ENCODE results near the gene RNF144A. TPM values are rescaled to one million over a fixed set of nuclear protein-coding genes. Genes with fewer than 3 reads are reported as not detected.

Gene RNF144A
- total and polyA plus RNA-seq, 2 donors (not counting 3 experiments of a cell fraction or from before 2014, with no cell fraction given), result 9.7 to 28.8 TPM

DNA sequence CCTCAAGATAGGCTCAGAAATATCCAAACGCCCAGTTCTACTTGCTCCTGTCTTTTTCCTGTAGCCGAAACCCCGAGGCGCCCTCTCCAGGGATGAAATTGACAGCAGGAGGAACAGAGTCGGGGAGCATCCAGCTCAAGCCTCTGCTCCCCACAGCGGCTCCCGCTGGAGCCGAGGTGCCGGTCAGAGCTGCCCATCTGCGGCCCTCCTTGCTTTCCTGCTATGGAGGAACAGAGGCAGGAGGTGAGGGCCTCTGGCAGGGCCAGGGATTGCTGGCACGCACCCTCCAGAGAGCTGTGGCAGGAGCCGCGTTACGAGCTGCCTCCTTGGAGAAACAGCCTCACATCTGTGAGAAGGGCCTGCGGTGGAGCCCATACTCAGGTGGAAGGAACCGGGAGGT lies 172.1 kb downstream of the RNF144A start:
- Histone ChIP-seq H3K27ac (ENCODE audit: insufficient read depth, low read depth, low read length) (no peak overlapping the region), H3K27me3 (ENCODE audit: control insufficient read depth in 2 of 2, insufficient read depth in 2 of 2, low read length in 2 of 2) (peaks cover 0 to 2% of the 10 kb centered on the region in 2 experiments), H3K9me3 (replicated peaks; ENCODE audit: control insufficient read depth, insufficient read depth, low read length) (no peaks in the 10 kb centered on the region), H3K36me3 (ENCODE audit: control insufficient read depth in 2 of 2, extremely low read depth in 1 of 2, insufficient read depth in 2 of 2, low read length in 2 of 2) (no peaks in the 10 kb centered on the region), H3K9me1 (replicated peaks; ENCODE audit: control insufficient read depth, extremely low read depth, insufficient read depth, low read length) (no peaks in the 10 kb centered on the region), H4K20me1 (replicated peaks; ENCODE audit: control insufficient read depth, extremely low read depth, insufficient read depth, low read length) (no peaks in the 10 kb centered on the region), H3K4me1 (ENCODE audit: control insufficient read depth, extremely low read depth, insufficient read depth, low read length) (no peaks in the 10 kb centered on the region), H3K79me2 (ENCODE audit: control insufficient read depth, insufficient read depth, low read length) (no peaks in the 10 kb centered on the region), H3K4me2 (ENCODE audit: insufficient read depth, low read length) (no peak overlapping the region), H2AFZ (ENCODE audit: low read depth, low read length) (no peak overlapping the region), H3K4me3 (replicated peaks in 1 of 3; ENCODE audit: insufficient read depth in 1 of 3, low read depth in 1 of 3, low read length in 3 of 3) (no peak overlapping the region), H3K9ac (replicated peaks; ENCODE audit: extremely low read depth, insufficient read depth, low read length) (no peak overlapping the region)
- dilution Hi-C loops (cut with MboI; ENCODE audit: extremely low pct_ligation_motif_present, low sequenced_read_pairs) (no loop called here), intact Hi-C loops (cut with micrococcal nuclease) (no loop called here)
- FAIRE-seq, result no peak
- ChIA-PET POLR2A (no interaction called here), CTCF (no interaction called here)
- DNase-seq (ENCODE audit: low read depth, low spot score), result no peak
- TF ChIP-seq POLR2A (IDR thresholded peaks at IDR 0.05; ENCODE audit: low read depth, low read length), result no peak
- TF ChIP-seq, protein P1, sequence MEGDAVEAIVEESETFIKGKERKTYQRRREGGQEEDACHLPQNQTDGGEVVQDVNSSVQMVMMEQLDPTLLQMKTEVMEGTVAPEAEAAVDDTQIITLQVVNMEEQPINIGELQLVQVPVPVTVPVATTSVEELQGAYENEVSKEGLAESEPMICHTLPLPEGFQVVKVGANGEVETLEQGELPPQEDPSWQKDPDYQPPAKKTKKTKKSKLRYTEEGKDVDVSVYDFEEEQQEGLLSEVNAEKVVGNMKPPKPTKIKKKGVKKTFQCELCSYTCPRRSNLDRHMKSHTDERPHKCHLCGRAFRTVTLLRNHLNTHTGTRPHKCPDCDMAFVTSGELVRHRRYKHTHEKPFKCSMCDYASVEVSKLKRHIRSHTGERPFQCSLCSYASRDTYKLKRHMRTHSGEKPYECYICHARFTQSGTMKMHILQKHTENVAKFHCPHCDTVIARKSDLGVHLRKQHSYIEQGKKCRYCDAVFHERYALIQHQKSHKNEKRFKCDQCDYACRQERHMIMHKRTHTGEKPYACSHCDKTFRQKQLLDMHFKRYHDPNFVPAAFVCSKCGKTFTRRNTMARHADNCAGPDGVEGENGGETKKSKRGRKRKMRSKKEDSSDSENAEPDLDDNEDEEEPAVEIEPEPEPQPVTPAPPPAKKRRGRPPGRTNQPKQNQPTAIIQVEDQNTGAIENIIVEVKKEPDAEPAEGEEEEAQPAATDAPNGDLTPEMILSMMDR (IDR thresholded peaks at IDR 0.05; ENCODE audit: extremely low read depth in 1 of 2, insufficient read depth in 1 of 2, low read depth in 1 of 2, low read length in 2 of 2), result no peak
- TF ChIP-seq FOS (IDR thresholded peaks at IDR 0.05; ENCODE audit: borderline replicate concordance, insufficient read depth, low read length), result no peak
- TF ChIP-seq GATA2 (IDR thresholded peaks at IDR 0.05; ENCODE audit: insufficient read depth, insufficient read length, low read depth, low read length), result no peak
- BruUV-seq (replicated peaks), result no TSS peak

DNA sequence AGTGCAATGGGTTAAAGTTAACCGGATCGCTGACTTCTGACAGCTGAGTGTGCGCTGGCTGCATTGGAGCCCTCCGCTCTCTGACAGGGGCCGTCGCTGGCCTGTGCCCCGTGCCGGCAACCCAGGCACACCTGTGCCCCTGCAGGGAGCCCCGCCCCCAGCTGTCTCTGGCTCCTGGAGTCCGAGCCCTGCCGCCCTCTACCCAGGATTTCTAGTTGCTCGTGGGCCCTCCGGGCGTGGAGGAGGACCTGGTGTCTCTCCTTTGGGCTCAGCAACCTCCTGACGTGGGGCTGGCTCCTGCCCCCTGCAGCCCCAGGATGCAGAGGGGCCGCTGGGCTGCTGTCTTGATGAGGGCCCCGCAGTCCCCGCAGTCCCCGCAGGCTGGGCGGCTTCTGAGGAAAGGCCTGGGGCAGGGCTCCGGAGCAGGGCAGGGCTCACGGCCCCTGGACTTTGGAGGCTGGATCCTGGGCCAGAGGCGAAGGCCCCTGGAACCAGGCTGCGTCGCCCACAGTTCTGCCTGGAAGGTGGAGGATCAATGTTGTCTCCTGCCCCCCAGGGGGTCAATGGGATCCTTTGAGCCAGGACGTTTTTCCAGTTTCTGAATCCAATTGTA lies 172.8 kb downstream of the RNF144A start:
- H3K9me3 ChIP-seq (replicated peaks; ENCODE audit: control insufficient read depth, insufficient read depth, low read length), result no peaks in the 10 kb centered on the region
- TF ChIP-seq MYC (IDR thresholded peaks at IDR 0.05; ENCODE audit: low read depth, low read length), result no peak
- TF ChIP-seq, protein P2, sequence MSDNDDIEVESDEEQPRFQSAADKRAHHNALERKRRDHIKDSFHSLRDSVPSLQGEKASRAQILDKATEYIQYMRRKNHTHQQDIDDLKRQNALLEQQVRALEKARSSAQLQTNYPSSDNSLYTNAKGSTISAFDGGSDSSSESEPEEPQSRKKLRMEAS (IDR thresholded peaks at IDR 0.05; ENCODE audit: insufficient read depth, insufficient read length), result no peak
- intact Hi-C loops (cut with micrococcal nuclease) (no loop called here), dilution Hi-C loops (cut with MboI; ENCODE audit: extremely low pct_ligation_motif_present, low sequenced_read_pairs) (no loop called here)
- H2AFZ ChIP-seq (ENCODE audit: low read depth, low read length), result no peak overlapping the region
- no peaks in the 10 kb centered on the region for H3K79me2 ChIP-seq (ENCODE audit: control insufficient read depth, insufficient read depth, low read length)
- H3K9ac ChIP-seq (replicated peaks; ENCODE audit: extremely low read depth, insufficient read depth, low read length), result no peak overlapping the region
- BruUV-seq (replicated peaks), result no TSS peak
- H4K20me1 ChIP-seq (replicated peaks; ENCODE audit: control insufficient read depth, extremely low read depth, insufficient read depth, low read length), result no peaks in the 10 kb centered on the region
- no peaks in the 10 kb centered on the region for H3K9me1 ChIP-seq (replicated peaks; ENCODE audit: control insufficient read depth, extremely low read depth, insufficient read depth, low read length)
- H3K36me3 ChIP-seq (ENCODE audit: control insufficient read depth in 2 of 2, extremely low read depth in 1 of 2, insufficient read depth in 2 of 2, low read length in 2 of 2), result no peaks in the 10 kb centered on the region
- DNase-seq (ENCODE audit: low read depth, low spot score) (no peak), FAIRE-seq (no peak)
- ChIA-PET CTCF (no interaction called here), POLR2A (no interaction called here)
- peaks cover 0 to 2% of the 10 kb centered on the region in 2 experiments for H3K27me3 ChIP-seq (ENCODE audit: control insufficient read depth in 2 of 2, insufficient read depth in 2 of 2, low read length in 2 of 2)
- no peak overlapping the region for H3K4me2 ChIP-seq (ENCODE audit: insufficient read depth, low read length)
- no peak overlapping the region for H3K27ac ChIP-seq (ENCODE audit: insufficient read depth, low read depth, low read length)
- no peaks in the 10 kb centered on the region for H3K4me1 ChIP-seq (ENCODE audit: control insufficient read depth, extremely low read depth, insufficient read depth, low read length)
- H3K4me3 ChIP-seq (replicated peaks in 1 of 3; ENCODE audit: insufficient read depth in 1 of 3, low read depth in 1 of 3, low read length in 3 of 3), result no peak overlapping the region

All from endothelial cell of umbilical vein (primary cell).